G401 (cell line): ENCODE data around the gene STXBP6. TPM values are rescaled to one million over a fixed set of nuclear protein-coding genes. Genes with fewer than 3 reads are reported as not detected.
"Not testable (repeated sequence)": the region's sequence is repeated elsewhere in the genome, so short reads cannot be mapped to it uniquely, and the experiment has no call there.

Experiments
- DNase-seq: peaks from one replicate; pipeline ENCODE4 v3.0.0-alpha.2; 2015; ENCODE audit warnings: low spot score
- in situ Hi-C: cut with HindIII; loops from 2 replicates; pipeline ENCODE4 v1.10.0; 2016; ENCODE audit warnings: low sequenced_read_pairs, mixed read lengths
- total RNA-seq: library from RNA; depleted of rRNA; stranded (reverse); fragments of >200 nt; shearing (Covaris generic); gene quantifications from 2 replicates; pipeline ENCODE4 v1.2.3, GENCODE V29; 2014

STXBP6 gene
- total RNA-seq, 1 experiment from 2014 or later, result not detected

- DNase-seq, result no peak
- in situ Hi-C loops, result no loop called here
These were observed 83.9 kb downstream of the STXBP6 start for GRCh38 chr14:24965934-24966578.

- no peak for DNase-seq
- in situ Hi-C loops, result no loop called here
These were observed 84.4 kb downstream of the STXBP6 start for GRCh38 chr14:24965578-24965933.

- in situ Hi-C loops, result no loop called here
- DNase-seq, result no peak
These were observed 85.4 kb downstream of the STXBP6 start for GRCh38 chr14:24964591-24964990.

- DNase-seq, result no peak
- in situ Hi-C loops, result no loop called here
These were observed 85.9 kb downstream of the STXBP6 start for GRCh38 chr14:24964048-24964447.

- in situ Hi-C loops, DNase-seq: not testable (repeated sequence)
These were observed 87.8 kb downstream of the STXBP6 start for GRCh38 chr14:24962118-24962517.

- DNase-seq, result no peak
- in situ Hi-C loops, result no loop called here
These were observed 89.1 kb downstream of the STXBP6 start for GRCh38 chr14:24960816-24961215.

- in situ Hi-C loops, result no loop called here
These were observed 90.1 kb downstream of the STXBP6 start for GRCh38 chr14:24959791-24960331.

GRCh38 chr14:24958271-24958670 is 91.7 kb downstream of the STXBP6 start:
- DNase-seq, result no peak
- in situ Hi-C loops, result no loop called here

More at GRCh38 chr14:24959791-24960331, 90.1 kb downstream of the STXBP6 start:
- DNase-seq, result no peak

- DNase-seq, result no peak
These were observed 92.1 kb downstream of the STXBP6 start for GRCh38 chr14:24957814-24958213.

GRCh38 chr14:24956104-24956503 is 93.8 kb downstream of the STXBP6 start:
- DNase-seq, result no peak
- in situ Hi-C loops, result no loop called here

More at GRCh38 chr14:24957814-24958213, 92.1 kb downstream of the STXBP6 start:
- in situ Hi-C loops, result no loop called here

GRCh38 chr14:24954700-24955037 is 95.3 kb downstream of the STXBP6 start:
- in situ Hi-C loops, result no loop called here
- no peak for DNase-seq

- in situ Hi-C loops, result no loop called here
- DNase-seq, result no peak
These were observed 95.8 kb downstream of the STXBP6 start for GRCh38 chr14:24954037-24954699.

- in situ Hi-C loops, result no loop called here
- no peak for DNase-seq
These were observed 96.9 kb downstream of the STXBP6 start for GRCh38 chr14:24952851-24953666.

- in situ Hi-C loops, result no loop called here
- DNase-seq, result no peak
These were observed 101.6 kb downstream of the STXBP6 start for GRCh38 chr14:24948261-24948847.

- no peak for DNase-seq
- in situ Hi-C loops, result no loop called here
These were observed 102.8 kb downstream of the STXBP6 start for GRCh38 chr14:24947131-24947530.

- in situ Hi-C loops, result no loop called here
- peak; percentile 10 for DNase-seq
These were observed 105.1 kb downstream of the STXBP6 start for GRCh38 chr14:24944800-24945199.

- in situ Hi-C loops, result no loop called here
These were observed 106.9 kb downstream of the STXBP6 start for GRCh38 chr14:24943024-24943423.

GRCh38 chr14:24941719-24942118 is 108.2 kb downstream of the STXBP6 start:
- in situ Hi-C loops, result no loop called here
- DNase-seq, result no peak

More at GRCh38 chr14:24943024-24943423, 106.9 kb downstream of the STXBP6 start:
- DNase-seq, result no peak

GRCh38 chr14:24940213-24940783 is 109.6 kb downstream of the STXBP6 start:
- in situ Hi-C loops, result no loop called here
- DNase-seq, result no peak
